ENCODE data around the gene VPS9D1. TPM values are rescaled to one million over a fixed set of nuclear protein-coding genes. Genes with fewer than 3 reads are reported as not detected.

Gene VPS9D1
- total RNA-seq, 1 donor from 2014 or later = 5.9 TPM

DNA sequence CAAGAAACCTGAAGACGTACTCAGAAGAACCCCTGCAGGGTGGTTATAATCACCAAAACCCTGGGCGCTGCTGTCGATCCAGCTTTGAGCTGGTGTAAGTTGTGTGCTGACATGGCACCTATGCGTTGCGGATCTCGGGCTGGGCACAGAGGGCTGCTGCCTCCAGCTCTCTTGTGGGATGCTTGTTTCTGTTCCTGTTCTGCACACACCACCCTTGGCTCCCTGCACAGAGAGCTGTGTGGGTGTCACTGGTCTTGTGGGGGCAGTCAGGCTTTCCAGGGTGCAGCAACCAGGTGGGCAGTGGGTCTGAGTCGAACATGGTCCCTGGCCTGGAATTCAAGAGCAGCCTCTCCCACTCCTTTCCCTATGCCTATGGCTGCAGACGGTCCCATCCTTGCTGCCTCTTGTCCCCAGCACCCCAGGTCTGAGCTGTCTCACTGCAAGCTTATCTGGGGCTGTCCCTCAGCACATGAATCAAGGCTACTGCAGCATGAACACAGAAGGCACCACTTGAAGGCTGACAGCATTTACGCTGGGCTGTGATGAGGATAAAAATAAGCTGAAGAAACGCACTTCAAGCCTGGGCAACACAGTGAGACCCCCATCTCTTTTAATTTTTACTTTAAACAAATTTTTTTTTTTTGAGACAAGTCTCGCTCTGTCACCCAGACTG, 20.8 kb upstream of the VPS9D1 start:
- Mint-ChIP-seq H3K4me3 (no peak overlapping the region), H3K27ac (no peak overlapping the region), H3K4me1 (ENCODE audit: low read depth) (peaks cover 15% of the 10 kb centered on the region), H3K9me3 (no peaks in the 10 kb centered on the region), H3K36me3 (ENCODE audit: low read depth) (peaks cover 46% of the 10 kb centered on the region), H3K27me3 (ENCODE audit: insufficient read depth) (no peaks in the 10 kb centered on the region)
- no peak for DNase-seq (ENCODE audit: low spot score)
- intact Hi-C loops (cut with micrococcal nuclease) = no loop called here

DNA sequence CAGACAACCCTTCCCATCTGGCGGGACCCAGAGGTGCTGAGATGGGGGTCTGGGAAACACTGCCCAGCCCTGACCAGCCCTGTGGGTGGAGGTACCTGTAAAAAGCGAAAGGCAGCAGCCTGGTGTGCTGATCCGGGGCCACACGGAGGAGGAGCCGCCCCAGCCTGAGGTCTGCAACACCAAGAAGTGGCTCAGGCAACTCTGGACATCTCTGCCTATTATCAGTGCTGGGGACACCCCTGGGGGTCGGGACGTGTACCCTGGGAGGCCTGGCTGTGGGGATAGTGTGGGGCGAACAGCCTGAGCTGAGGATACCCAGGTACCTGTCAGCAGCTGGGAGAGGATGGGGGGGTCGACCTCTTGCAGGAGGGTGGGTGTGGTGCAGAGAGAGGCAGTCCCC, 18.7 kb upstream of the VPS9D1 start:
- Mint-ChIP-seq H3K9me3 (no peaks in the 10 kb centered on the region), H3K4me3 (no peak overlapping the region), H3K4me1 (ENCODE audit: low read depth) (peaks cover 15% of the 10 kb centered on the region), H3K27ac (no peak overlapping the region), H3K36me3 (ENCODE audit: low read depth) (peaks cover 54% of the 10 kb centered on the region), H3K27me3 (ENCODE audit: insufficient read depth) (no peaks in the 10 kb centered on the region)
- DNase-seq (ENCODE audit: low spot score) = no peak
- intact Hi-C loops (cut with micrococcal nuclease) = no loop called here

DNA sequence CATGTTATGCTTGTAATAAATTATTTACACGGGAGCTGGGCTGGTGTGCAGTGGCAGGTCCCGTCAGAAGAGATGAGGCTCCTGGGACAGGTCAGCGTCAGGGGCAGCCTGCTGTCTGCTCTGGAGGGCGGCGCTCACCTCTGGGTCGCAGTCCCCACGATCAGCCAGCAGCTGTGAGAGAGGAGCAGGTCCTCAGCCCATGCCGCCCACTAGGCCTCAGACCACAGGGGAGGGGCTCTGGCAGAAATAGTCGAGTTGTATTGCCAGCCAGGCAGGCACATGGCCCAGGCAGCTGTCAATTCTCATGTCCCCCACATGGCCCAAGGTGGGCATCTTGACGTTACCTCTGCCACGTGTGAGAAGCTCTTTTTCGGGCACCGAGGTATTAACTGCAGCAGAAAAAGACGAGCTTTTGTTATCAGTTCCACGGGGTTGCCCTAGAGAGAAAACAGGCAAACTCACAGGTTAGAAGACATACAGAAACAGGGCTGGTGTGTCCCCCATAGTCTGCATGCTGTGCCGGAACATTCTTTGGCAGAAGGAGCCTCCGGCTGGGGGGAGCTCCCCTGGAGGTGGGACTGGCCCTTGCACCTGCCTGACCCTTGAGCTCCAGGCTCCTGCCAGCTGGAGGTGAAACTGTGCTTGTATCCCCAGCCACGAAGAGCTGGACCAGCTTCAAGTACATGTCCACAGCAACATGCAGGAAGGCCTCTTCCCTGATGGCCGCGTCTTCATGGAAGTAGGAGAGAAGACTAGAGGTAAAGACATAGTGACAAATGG, 18.0 kb upstream of the VPS9D1 start:
- Mint-ChIP-seq H3K36me3 (ENCODE audit: low read depth) (peaks cover 52% of the 10 kb centered on the region), H3K27me3 (ENCODE audit: insufficient read depth) (no peaks in the 10 kb centered on the region), H3K27ac (peak overlapping the region; percentile 34), H3K4me1 (ENCODE audit: low read depth) (peaks cover 15% of the 10 kb centered on the region), H3K9me3 (no peaks in the 10 kb centered on the region), H3K4me3 (no peak overlapping the region)
- no peak for DNase-seq (ENCODE audit: low spot score)
- intact Hi-C loops (cut with micrococcal nuclease) = no loop called here

DNA sequence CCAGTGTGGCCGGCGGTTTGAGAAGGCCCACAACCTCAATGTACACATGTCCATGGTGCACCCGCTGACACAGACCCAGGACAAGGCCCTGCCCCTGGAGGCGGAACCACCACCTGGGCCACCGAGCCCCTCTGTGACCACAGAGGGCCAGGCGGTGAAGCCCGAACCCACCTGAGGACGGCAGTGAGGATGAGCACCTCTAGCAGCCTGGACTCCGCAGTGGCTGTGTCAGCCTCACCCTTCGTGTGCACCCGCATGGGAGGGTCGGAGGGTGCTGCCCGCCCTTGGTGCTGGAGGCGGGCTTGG, 17.3 kb upstream of the VPS9D1 start:
- Mint-ChIP-seq H3K4me3 (no peak overlapping the region), H3K27ac (no peak overlapping the region), H3K4me1 (ENCODE audit: low read depth) (peaks cover 15% of the 10 kb centered on the region), H3K27me3 (ENCODE audit: insufficient read depth) (no peaks in the 10 kb centered on the region), H3K9me3 (no peaks in the 10 kb centered on the region), H3K36me3 (ENCODE audit: low read depth) (peaks cover 53% of the 10 kb centered on the region)
- intact Hi-C loops (cut with micrococcal nuclease) = no loop called here
- no peak for DNase-seq (ENCODE audit: low spot score)

DNA sequence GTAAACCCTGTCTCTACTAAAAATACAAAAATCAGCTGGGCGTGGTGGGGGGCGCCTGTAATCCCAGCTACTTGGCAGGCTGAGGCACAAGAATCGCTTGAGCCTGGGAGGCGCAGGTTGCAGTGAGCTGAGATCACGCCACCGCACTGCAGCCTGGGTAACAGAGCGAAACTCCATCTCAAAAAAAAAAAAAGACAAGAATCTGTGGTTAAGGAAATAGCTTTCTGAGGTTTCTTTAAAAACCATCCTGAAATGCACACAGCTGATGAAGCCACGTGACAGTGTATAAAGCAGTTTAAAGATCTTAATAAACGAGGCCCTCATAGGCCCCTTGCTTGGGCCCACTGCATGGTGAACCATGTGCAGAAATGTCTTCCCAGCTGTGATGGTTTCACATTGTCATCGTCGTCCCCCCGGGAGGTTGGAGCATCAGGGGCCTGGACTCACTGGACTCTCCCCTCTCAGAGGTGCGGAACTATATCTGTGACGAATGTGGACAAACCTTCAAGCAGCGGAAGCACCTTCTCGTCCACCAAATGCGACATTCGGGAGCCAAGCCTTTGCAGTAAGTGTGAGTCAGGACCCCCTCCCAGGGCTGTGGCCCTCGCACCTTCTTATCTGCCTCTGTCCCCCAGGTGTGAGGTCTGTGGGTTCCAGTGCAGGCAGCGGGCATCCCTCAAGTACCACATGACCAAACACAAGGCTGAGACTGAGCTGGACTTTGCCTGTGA, 16.8 kb upstream of the VPS9D1 start:
- intact Hi-C loops (cut with micrococcal nuclease) = loop anchor here (1.0 kb wide), 1 partner anchor 14 kb away; no protein-coding TSS in a partner anchor
- H3K4me1 Mint-ChIP-seq (ENCODE audit: low read depth) = peaks cover 15% of the 10 kb centered on the region
- H3K4me3 Mint-ChIP-seq = no peak overlapping the region
- no peaks in the 10 kb centered on the region for H3K27me3 Mint-ChIP-seq (ENCODE audit: insufficient read depth)
- no peaks in the 10 kb centered on the region for H3K9me3 Mint-ChIP-seq
- peaks cover 54% of the 10 kb centered on the region for H3K36me3 Mint-ChIP-seq (ENCODE audit: low read depth)
- peak overlapping the region; percentile 70 for H3K27ac Mint-ChIP-seq
- peak; percentile 26 for DNase-seq (ENCODE audit: low spot score)

DNA sequence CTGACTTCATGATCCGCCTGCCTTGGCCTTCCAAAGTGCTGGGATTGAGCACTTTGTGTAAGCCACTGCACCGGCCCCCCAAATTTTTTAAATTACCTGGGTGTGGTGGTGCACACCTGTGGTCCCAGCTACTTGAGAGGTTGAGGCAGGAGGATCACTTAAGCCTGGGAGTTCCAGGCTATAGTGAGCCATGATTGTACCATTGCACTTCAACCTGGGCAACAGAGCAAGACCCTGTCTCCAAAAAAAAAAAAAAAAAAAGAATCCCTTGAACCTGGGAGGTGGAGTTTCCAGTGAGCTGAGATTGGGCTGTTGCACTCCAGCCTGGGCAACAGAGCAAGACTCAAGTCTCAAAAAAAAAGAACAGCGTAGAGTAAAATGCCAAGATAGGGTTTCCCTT, 15.9 kb upstream of the VPS9D1 start:
- Mint-ChIP-seq H3K9me3 (no peaks in the 10 kb centered on the region), H3K36me3 (ENCODE audit: low read depth) (peaks cover 56% of the 10 kb centered on the region), H3K27me3 (ENCODE audit: insufficient read depth) (no peaks in the 10 kb centered on the region), H3K27ac (no peak overlapping the region), H3K4me3 (no peak overlapping the region), H3K4me1 (ENCODE audit: low read depth) (peaks cover 19% of the 10 kb centered on the region)
- DNase-seq (ENCODE audit: low spot score) = no peak
- intact Hi-C loops (cut with micrococcal nuclease) = no loop called here

DNA sequence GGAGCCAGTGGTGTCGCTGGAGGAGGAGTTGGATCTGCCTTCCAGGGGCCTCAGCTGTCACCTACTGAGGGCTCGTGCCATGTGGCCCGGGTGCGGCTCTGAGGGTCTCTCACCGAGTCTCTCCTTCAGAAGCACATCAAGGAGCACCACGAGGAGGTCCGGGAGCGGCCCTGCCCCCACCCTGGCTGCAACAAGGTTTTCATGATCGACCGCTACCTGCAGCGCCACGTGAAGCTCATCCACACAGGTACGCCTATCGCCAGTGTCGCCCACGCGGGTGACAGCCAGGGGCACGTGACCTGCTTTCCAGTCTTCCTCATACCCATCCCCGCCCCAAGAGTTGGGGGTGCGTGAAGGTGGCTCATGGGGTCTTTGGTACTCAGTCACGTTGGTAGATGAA, 13.1 kb upstream of the VPS9D1 start:
- Mint-ChIP-seq H3K4me1 (ENCODE audit: low read depth) (peaks cover 21% of the 10 kb centered on the region), H3K4me3 (no peak overlapping the region)
- intact Hi-C loops (cut with micrococcal nuclease) = no loop called here

DNA sequence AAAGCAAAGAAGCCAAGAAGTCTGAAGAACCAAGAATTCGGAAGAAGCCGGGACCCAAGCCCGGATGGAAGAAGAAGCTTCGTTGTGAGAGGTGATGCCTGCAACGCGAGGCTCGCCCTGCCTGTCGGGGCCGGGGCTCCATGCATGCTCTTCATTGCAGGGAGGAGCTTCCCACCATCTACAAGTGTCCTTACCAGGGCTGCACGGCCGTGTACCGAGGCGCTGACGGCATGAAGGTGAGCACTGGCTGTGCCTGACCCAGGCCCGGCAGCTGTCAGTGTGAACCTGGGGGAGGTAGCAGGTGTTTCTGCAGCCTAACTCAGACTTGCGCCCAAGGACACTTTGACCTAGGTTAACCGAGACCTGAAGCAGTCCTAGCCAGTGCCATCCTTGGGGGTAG, 12.6 kb upstream of the VPS9D1 start:
- no peak for DNase-seq (ENCODE audit: low spot score)
- Mint-ChIP-seq H3K27me3 (ENCODE audit: insufficient read depth) (no peaks in the 10 kb centered on the region), H3K27ac (no peak overlapping the region), H3K4me1 (ENCODE audit: low read depth) (peaks cover 21% of the 10 kb centered on the region), H3K36me3 (ENCODE audit: low read depth) (peaks cover 48% of the 10 kb centered on the region), H3K4me3 (no peak overlapping the region), H3K9me3 (no peaks in the 10 kb centered on the region)
- intact Hi-C loops (cut with micrococcal nuclease) = no loop called here

More for the DNA sequence above, 13.1 kb upstream of the VPS9D1 start:
- no peaks in the 10 kb centered on the region for H3K9me3 Mint-ChIP-seq
- no peak overlapping the region for H3K27ac Mint-ChIP-seq
- H3K27me3 Mint-ChIP-seq (ENCODE audit: insufficient read depth) = no peaks in the 10 kb centered on the region
- H3K36me3 Mint-ChIP-seq (ENCODE audit: low read depth) = peaks cover 50% of the 10 kb centered on the region
- DNase-seq (ENCODE audit: low spot score) = no peak

DNA sequence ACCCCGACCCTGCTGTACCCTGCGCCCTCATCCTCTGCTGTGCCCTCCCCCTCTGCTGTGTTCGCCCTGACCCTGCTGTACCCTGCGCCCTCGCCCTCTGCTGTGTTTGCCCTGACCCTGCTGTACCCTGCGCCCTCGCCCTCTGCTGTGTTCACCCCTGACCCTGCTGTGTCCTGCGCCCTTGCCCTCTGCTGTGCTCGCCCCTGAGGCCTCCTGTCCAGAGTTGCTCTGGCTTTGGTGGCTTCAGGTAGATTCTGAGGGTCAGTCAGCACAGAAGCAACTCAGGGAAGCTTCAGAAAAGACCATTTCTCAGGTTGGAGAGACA, 12.2 kb upstream of the VPS9D1 start:
- Mint-ChIP-seq H3K36me3 (ENCODE audit: low read depth) (peaks cover 44% of the 10 kb centered on the region), H3K4me1 (ENCODE audit: low read depth) (peaks cover 19% of the 10 kb centered on the region), H3K9me3 (no peaks in the 10 kb centered on the region), H3K27ac (peak overlapping the region; percentile 31), H3K27me3 (ENCODE audit: insufficient read depth) (no peaks in the 10 kb centered on the region), H3K4me3 (no peak overlapping the region)
- no peak for DNase-seq (ENCODE audit: low spot score)
- intact Hi-C loops (cut with micrococcal nuclease) = no loop called here

DNA sequence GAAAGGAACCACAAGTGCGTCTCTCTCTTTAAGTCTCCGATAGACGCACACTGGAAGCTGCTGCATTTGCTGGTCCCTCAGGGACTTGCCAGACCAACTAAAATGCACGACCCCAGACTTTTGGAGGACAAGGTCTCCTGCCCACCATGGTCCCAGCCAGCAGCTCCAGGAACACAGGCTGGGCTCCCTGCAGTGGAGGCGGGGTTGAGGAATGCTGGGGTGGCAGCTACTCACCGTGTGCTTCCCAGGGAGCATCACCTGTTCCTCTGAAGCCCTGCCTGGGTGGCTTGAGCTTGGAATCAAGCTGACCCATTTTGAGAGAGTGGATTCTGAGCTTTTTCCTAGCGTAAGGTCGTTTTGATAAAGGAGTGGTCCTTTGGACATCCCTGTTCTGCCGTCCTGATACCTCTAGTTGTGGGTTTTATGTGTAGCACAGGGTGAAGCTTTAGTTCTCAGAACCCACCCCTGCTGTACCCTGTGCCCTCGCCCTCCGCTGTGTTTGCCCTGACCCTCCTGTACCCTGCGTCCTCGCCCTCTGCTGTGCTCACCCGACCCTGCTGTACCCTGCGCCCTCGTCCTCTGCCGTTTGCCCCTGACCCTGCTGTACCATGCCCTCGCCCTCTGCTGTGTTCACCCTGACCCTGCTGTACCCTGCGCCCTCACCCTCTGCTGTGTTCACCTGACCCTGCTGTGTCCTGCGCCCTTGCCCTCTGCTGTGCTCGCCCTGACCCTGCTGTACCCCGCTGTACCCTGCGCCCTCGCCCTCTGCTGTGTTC, 11.6 kb upstream of the VPS9D1 start:
- peaks cover 18% of the 10 kb centered on the region for H3K4me1 Mint-ChIP-seq (ENCODE audit: low read depth)
- no peak for DNase-seq (ENCODE audit: low spot score)
- no peak overlapping the region for H3K4me3 Mint-ChIP-seq
- H3K27me3 Mint-ChIP-seq (ENCODE audit: insufficient read depth) = no peaks in the 10 kb centered on the region
- intact Hi-C loops (cut with micrococcal nuclease) = no loop called here
- H3K27ac Mint-ChIP-seq = peak overlapping the region; percentile 31
- no peaks in the 10 kb centered on the region for H3K9me3 Mint-ChIP-seq
- H3K36me3 Mint-ChIP-seq (ENCODE audit: low read depth) = peaks cover 39% of the 10 kb centered on the region

DNA sequence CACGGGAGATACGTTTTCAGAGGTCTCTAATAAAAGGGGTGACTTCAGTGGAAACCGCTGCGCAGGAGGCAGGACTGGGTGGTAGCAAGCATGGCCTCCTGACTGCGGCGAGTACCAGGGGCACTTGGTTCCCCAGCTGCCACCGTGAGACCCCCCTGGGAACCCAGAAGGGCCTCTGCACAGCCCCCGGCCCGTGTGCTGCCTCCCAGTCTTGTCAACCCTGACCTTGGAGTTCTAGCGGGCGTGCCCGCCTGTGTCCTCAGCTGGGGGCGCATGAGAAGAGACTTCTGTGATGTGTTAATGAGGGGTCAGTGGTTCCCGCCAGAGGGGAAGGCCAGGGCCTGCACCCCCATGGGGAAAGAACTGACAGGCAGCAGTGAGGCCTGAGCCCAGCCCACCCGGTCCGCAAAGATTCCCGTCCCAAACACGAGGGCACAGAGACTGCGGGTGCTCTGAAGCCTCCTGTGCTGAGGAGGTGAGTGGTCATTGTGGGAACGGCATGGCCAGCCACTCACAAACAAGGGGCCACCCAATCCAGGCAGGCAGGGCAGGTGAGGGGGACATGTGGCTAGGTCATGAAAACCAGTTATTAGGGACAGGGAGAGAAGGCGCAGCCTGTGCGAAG, 10.0 kb upstream of the VPS9D1 start:
- no peaks in the 10 kb centered on the region for H3K27me3 Mint-ChIP-seq (ENCODE audit: insufficient read depth)
- no peak overlapping the region for H3K4me3 Mint-ChIP-seq
- intact Hi-C loops (cut with micrococcal nuclease) = no loop called here
- peaks cover 16% of the 10 kb centered on the region for H3K4me1 Mint-ChIP-seq (ENCODE audit: low read depth)
- no peak for DNase-seq (ENCODE audit: low spot score)
- H3K9me3 Mint-ChIP-seq = no peaks in the 10 kb centered on the region
- no peak overlapping the region for H3K27ac Mint-ChIP-seq
- peaks cover 39% of the 10 kb centered on the region for H3K36me3 Mint-ChIP-seq (ENCODE audit: low read depth)

DNA sequence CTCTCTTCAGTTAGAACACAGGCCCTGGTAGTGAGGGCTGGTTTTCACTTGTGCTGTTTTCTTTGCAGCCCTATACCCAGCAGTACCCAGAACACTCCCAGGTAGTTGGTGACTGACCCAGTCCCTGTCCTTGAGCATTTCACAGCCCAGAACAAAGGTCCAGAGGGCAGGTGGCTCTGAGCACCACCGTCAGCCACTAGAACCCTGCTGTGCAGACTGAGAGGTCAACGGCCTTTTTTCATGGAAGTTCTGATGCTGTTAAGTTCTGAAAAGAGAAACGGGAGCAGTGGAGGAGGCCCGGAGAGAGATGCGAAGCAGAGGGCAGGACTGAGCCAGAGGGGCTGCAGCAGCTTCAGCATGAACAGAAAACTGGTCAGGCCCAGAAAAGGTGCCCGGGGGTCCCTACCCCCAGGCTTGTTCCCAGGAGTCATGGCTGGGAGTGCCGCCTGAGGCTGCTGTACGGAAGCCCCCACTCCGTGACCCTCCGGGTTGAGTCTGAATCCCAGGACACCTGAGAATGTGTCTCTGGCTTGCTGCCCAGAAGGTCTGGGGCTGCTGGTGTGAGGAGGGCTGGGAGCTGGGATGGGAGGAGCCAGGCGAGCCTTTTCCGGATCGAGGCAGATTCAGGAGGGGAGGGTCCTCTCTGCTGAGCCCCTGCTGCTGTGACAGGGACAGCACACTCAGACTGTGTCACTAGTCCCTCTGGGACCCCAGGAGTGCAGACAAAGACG, 9.3 kb upstream of the VPS9D1 start:
- intact Hi-C loops (cut with micrococcal nuclease) = loop anchor here (10.0 kb wide), 1 partner anchor 485 kb away; no protein-coding TSS in a partner anchor
- Mint-ChIP-seq H3K9me3 (no peaks in the 10 kb centered on the region), H3K27ac (no peak overlapping the region), H3K36me3 (ENCODE audit: low read depth) (peaks cover 34% of the 10 kb centered on the region), H3K4me1 (ENCODE audit: low read depth) (peaks cover 16% of the 10 kb centered on the region), H3K27me3 (ENCODE audit: insufficient read depth) (no peaks in the 10 kb centered on the region), H3K4me3 (no peak overlapping the region)
- DNase-seq (ENCODE audit: low spot score) = no peak

Measured in activated T-helper 1 cell treated with anti-CD3 and anti-CD28 coated beads, Interleukin-12 subunit alpha, Interleukin-12 subunit beta, Interleukin-2, Interleukin-4 antibody, amounts not matched to agents 30 ng/mL and 10 ng/mL and 1 ng/mL, durations not matched to agents 14 hours and 24 hours and 36 hours (primary cell).